SHP77 treated with DMSO at 0.1 percent for 48 hours (cell line): Measurements from ENCODE around the gene TRMT112.

Experiments
- DNase-seq: peaks from one replicate; lab custom pipeline; 2025; lab: John Stamatoyannopoulos, UW

TRMT112 gene

GRCh38 chr11:64291752-64292459 is 25.5 kb downstream of the TRMT112 start:
- DNase-seq = no peak

GRCh38 chr11:64291262-64291751 is 26.1 kb downstream of the TRMT112 start, which contains the start of gene KCNK4:
TSS of gene KCNK4 (plus strand) at chr11:64291302. CDS start at chr11:64293019, 1,717 bp downstream.
- DNase-seq = no peak

DNA sequence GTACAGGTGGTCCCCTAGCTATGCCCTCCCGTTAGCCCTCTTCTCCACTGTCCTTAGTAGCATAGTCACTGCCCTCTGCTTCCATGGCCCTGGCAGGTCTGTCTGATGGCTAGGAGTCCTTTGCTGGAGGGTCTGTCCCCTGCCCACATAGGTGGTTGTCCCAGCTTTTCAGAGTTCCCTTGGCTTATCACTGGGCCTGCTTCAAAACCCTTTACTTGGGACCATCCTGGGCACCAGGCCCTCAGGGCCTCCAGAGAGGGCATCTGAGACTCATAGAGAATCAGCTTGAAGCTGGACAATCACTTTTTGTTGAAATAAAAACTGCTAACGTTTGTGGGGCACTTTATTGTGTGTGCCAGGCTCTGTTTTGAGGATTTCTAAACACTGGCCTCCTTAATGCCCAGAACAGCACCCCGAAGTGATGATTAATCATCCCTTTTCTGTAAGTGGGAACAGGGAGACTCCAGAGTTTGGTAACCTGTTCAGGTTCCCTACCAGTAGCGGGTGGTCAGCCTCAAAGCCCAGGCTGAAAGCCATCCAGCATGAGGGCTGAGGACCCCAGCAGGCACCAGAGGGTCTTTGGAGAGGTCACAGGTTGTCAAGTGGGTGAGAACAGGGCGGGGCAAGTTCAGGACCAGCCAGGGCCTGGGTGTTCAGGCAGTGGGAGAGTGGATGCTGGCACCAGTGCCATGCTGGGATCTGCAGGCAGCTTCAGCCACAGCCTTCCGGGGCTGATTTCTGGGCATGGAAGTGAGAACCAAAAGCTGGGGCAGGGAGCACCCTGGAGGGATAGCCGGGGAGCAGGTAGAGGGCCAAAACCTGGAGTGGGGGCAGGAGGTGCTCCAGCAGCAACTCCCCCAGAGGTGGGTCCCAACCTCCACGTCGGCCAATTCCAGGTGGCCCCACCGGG is 26.8 kb downstream of the TRMT112 start:
- DNase-seq = no peak

- no peak for DNase-seq
Observed at GRCh38 chr11:64289002-64289564, 28.3 kb downstream of the TRMT112 start.

DNA sequence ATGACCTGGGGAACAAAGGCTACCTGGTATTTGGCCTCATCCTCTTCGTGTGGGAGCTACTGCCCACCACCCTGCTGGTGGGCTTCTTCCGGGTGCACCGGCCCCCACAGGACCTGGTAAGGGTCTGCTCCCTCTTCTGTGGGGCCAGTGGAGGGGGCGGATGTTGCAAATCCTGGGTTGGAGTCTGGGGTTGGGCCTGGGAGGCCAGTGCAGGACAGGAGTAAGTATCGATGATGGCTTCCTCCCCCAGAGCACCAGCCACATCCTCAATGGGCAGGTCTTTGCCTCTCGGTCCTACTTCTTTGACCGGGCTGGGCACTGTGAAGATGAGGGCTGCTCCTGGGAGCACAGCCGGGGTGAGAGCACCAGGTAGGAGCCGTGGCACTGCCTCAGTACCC is 29.0 kb downstream of the TRMT112 start:
- no peak for DNase-seq

- DNase-seq = no peak
Observed at GRCh38 chr11:64287676-64288352, 29.5 kb downstream of the TRMT112 start.

DNA sequence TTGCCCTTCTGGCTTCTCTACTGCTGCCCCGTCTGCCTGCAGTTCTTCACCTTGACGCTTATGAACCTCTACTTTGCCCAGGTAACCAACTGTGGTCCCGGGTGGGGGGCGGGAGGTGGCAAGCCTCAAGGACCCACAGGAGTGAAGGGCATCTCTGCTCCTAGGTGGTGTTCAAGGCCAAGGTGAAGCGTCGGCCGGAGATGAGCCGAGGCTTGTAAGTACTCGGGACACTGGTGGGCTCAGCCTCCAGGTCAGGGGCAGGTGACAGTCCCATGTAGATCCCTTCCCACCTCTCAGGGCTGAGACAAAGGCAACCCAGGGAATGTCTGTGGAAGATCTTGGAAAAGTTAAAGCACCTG is 30.6 kb downstream of the TRMT112 start:
- DNase-seq = no peak

DNA sequence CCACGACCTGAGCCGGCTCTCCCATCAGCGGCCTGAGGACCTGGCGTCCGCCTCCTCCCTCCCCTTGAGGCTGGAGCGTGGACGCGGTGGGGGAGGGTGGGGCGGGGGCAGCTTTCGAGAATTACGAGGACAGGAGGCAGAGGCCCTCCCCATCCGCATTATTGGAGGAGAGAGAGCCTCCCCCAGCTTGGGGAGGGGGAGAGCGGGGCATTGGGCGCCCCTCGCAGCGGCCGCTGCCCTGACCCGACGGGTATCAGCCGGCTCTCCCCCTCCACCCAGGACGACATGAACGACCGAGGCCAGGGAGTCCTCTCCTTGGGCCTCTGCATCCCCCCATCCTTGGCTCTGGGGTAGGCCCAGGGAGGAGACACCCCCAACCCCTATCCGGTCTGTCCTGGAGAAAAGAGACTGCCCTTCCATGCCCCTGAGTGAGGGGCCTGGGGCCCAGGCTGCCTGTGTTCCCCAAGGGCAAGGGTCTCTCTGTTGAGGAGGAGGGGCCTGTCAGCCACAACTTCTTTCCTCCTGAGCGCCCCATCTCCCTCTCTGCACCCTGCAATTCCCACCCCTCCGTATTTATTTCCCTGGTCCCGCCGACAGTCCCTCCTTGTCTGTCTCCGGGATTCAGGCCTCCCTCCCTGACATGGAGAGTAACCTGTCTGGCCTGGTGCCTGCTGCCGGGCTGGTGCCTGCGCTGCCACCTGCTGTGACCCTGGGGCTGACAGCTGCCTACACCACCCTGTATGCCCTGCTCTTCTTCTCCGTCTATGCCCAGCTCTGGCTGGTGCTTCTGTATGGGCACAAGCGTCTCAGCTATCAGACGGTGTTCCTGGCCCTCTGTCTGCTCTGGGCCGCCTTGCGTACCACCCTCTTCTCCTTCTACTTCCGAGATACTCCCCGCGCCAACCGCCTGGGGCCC is 31.2 kb downstream of the TRMT112 start:
- DNase-seq = peak; percentile 24

DNA sequence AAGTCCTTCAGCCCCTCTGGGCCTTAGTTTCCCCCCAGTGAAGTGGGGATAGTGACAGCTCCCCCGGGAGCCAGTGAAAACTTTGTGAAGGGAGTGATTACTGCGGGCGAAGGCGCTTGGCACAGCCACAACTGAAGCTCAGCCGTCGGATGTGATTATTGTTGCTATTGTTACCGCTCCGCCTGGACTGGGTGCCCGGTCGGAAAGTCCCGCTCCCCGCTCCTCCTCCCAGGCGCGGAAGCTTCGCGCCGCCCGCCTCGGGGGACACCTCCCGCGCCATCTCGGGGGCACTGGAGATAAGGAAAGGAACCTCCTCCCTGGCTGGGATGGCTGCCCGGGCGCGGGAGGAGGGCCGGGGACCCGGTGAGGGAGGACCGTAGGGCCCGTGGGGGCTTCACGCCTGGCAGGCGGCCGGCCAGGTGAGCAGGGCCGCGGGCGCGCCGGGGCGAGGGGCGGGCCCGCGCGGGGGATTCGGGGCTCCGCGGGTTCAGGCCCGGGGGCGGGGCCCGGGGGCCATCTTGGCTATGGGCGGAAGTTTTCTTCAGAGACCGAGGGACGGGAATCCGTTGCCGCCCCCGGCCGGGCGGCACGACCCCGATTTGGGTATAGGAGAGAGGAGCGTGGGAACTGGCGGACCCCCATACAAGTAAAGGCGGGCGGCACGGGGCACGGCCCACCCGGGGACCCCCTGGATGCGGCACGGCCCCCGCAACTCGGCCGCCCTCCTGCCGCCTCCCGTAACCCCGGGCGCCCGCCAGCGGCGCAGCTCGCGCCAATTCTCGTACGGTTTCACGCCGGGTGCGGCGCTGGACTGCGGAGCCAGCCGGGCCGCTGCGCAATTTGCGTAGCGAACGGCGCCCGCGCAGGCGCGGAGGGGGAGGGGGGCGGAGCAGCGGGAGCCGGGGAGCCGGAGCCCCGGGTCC is 32.1 kb downstream of the TRMT112 start, which contains the start of gene GPR137:
GPR137 (plus strand) TSS at position 887 of the 923 bp plus-strand sequence. CDS start 677 bp downstream, outside the sequence.
- DNase-seq = peak; percentile 57

GRCh38 chr11:64284048-64284961 is 33.1 kb downstream of the TRMT112 start, which contains the start of gene BAD:
TSS of gene BAD (minus strand) at chr11:64284665. CDS start at chr11:64284368, 297 bp downstream.
- peak; percentile 73 for DNase-seq

GRCh38 chr11:64283092-64283491 is 34.3 kb downstream of the TRMT112 start:
- no peak for DNase-seq

GRCh38 chr11:64281957-64282770 is 35.2 kb downstream of the TRMT112 start:
- DNase-seq = no peak

- DNase-seq = no peak
Observed at GRCh38 chr11:64278576-64279190, 38.7 kb downstream of the TRMT112 start.

DNA sequence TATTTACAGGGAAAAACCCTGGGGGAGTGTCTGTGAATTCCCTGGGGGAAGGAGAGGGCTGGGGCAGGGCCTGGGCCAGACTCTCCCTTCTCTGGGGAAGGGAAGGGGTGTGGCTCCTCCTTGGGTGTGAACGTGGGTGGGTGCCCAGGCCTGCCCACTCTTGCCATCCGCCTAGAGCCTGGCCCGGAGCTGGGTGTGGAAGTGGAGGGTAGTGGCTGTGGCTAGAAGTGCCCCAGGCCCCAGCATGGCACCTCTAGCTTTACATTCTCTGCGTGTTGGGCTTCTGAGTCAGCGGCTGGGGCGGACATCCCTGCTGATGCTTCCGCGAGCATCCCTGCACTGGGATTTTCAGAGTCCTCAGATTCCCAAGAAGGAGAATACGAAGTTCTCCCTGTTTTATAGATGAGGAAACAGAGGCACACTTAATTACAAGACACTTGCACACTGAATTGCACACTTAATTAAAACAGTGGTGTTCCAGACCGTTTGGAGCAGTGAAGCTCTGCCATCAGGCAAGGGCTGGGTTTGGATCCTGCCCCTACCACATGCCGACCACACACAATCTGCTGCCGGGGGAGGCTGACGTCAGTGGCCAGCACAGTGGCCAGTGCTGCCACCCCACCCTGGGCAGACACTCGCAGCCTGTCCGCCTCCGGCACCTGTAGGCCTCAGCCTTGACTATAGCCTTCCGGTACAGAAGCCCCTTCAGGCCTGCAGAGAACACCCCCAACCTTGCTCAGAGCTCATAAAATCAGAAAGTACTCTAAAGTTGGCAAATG is 40.5 kb downstream of the TRMT112 start:
- DNase-seq = no peak

GRCh38 chr11:64275841-64276240 is 41.5 kb downstream of the TRMT112 start:
- DNase-seq = no peak

- DNase-seq = no peak
Observed at GRCh38 chr11:64275031-64275800, 42.1 kb downstream of the TRMT112 start.
